K562 (cell line): ENCODE data around the gene WFIKKN1. TPM values are rescaled to one million over a fixed set of nuclear protein-coding genes. Genes with fewer than 3 reads are reported as not detected.

Experiments
- ATF3 ChIP-seq, 2 experiments: fragments of 450-650 bp in 1 of 2; sonication (generic) in 1 of 2; formaldehyde crosslinking in 1 of 2; IDR thresholded peaks in 1 of 2; conservative IDR thresholded peaks in 1 of 2; 2 replicates each; pipeline versions ENCODE4 v1.6.1 to v1.8.1; 2016 to 2023; ENCODE audit warnings: mild to moderate bottlenecking in 2 of 2, moderate library complexity in 2 of 2, inconsistent platforms in 1 of 2, missing genetic modification reagents in 1 of 2
- BACH1 ChIP-seq: fragments of 200-800 bp; sonication (Bioruptor generic); IDR thresholded peaks from 2 replicates; pipeline ENCODE4 v1.6.1; 2016; ENCODE audit warnings: missing genetic modification characterization, missing compliant biosample characterization
- BRCA1 ChIP-seq, 2 experiments: fragments of 450-650 bp in 1 of 2; sonication (generic) in 1 of 2; formaldehyde crosslinking in 1 of 2; IDR thresholded peaks; 2 replicates each; pipeline versions ENCODE4 v1.5.0 to v1.6.1; 2017 to 2020; ENCODE audit warnings: mild to moderate bottlenecking in 1 of 2, missing genetic modification reagents in 1 of 2
- CBFB ChIP-seq: sonication (generic); formaldehyde crosslinking; IDR thresholded peaks from 2 replicates; pipeline ENCODE4 v1.4.0; 2020; ENCODE audit warnings: mild to moderate bottlenecking, missing genetic modification reagents
- ELK1 ChIP-seq: sonication (generic); formaldehyde crosslinking; IDR thresholded peaks from 2 replicates; pipeline ENCODE4 v1.8.1; 2022; ENCODE audit warnings: missing genetic modification reagents
- JUN ChIP-seq, 2 experiments: sonication (generic) in 1 of 2; formaldehyde crosslinking in 1 of 2; IDR thresholded peaks; 2 replicates each; pipeline versions ENCODE4 v1.6.1 to v1.8.0; 2012 to 2022; ENCODE audit warnings: borderline replicate concordance in 2 of 2, mild to moderate bottlenecking in 2 of 2, improper control_type of control experiment in 1 of 2, low read depth in 1 of 2, low read length in 1 of 2, missing genetic modification reagents in 1 of 2
- MYBL2 ChIP-seq, 2 experiments: fragments of 450-650 bp in 1 of 2; sonication (generic) in 1 of 2; formaldehyde crosslinking in 1 of 2; IDR thresholded peaks; 2 replicates each; pipeline versions ENCODE4 v1.6.1 to v1.8.1; 2017 to 2022; ENCODE audit warnings: borderline replicate concordance in 1 of 2, inconsistent platforms in 1 of 2, low read depth in 1 of 2, mild to moderate bottlenecking in 1 of 2, missing genetic modification reagents in 1 of 2, moderate library complexity in 1 of 2
- NFIC ChIP-seq: fragments of 450-650 bp; IDR thresholded peaks from 2 replicates; pipeline ENCODE4 v1.6.1; 2017; ENCODE audit warnings: mild to moderate bottlenecking, inconsistent platforms
- PKNOX1 ChIP-seq: fragments of 450-650 bp; IDR thresholded peaks from 2 replicates; pipeline ENCODE4 v1.6.1; 2016
- PML ChIP-seq: IDR thresholded peaks from 2 replicates; pipeline ENCODE4 v1.6.1; 2012; ENCODE audit warnings: low read length, inconsistent platforms
- SMARCA4 ChIP-seq: fragments of 450-650 bp; IDR thresholded peaks from 2 replicates; pipeline ENCODE4 v1.6.1; 2016
- TEAD1 ChIP-seq, 2 experiments: fragments of 450-650 bp in 1 of 2; sonication (generic) in 1 of 2; formaldehyde crosslinking; IDR thresholded peaks; 2 replicates each; pipeline versions ENCODE4 v1.4.0 to v1.8.0; 2020 to 2022; ENCODE audit warnings: mild to moderate bottlenecking in 2 of 2, missing genetic modification reagents in 1 of 2
- TRIM25 ChIP-seq: fragments of 450-650 bp; IDR thresholded peaks from 2 replicates; pipeline ENCODE4 v1.7.0; 2016; ENCODE audit warnings: borderline replicate concordance
- XRCC5 ChIP-seq: fragments of 200-400 bp; formaldehyde crosslinking; IDR thresholded peaks from 2 replicates; pipeline ENCODE4 v1.6.1; 2017; ENCODE audit warnings: low read depth, mild to moderate bottlenecking, low read length
- ZFX ChIP-seq: sonication (generic); formaldehyde crosslinking; IDR thresholded peaks from 2 replicates; pipeline ENCODE4 v1.8.0; 2022; ENCODE audit warnings: mild to moderate bottlenecking, missing genetic modification reagents, moderate library complexity
- ZKSCAN3 ChIP-seq: fragments of 250-450 bp; sonication (Bioruptor Pico); IDR thresholded peaks from 2 replicates; pipeline ENCODE4 v1.4.0; 2020
- ZNF282 ChIP-seq: sonication (generic); formaldehyde crosslinking; IDR thresholded peaks from 2 replicates; pipeline ENCODE4 v1.8.1; 2023; ENCODE audit warnings: missing genetic modification reagents
- ZNF41 ChIP-seq: fragments of 250-450 bp; sonication (Bioruptor Pico); conservative IDR thresholded peaks from 2 replicates; pipeline ENCODE4 v1.4.0; 2020; ENCODE audit warnings: mild to moderate bottlenecking
- ZNF740 ChIP-seq, 3 experiments: fragments of 200-800 bp in 1 of 3; sonication (Bioruptor generic) in 1 of 3; sonication (generic) in 1 of 3; formaldehyde crosslinking in 1 of 3; IDR thresholded peaks; 2 replicates each; pipeline versions ENCODE4 v1.6.1 to v1.8.0; 2016 to 2022; ENCODE audit warnings: mild to moderate bottlenecking in 2 of 3, missing compliant biosample characterization in 2 of 3, missing genetic modification characterization in 2 of 3, missing genetic modification reagents in 1 of 3
- ZNF77 ChIP-seq: fragments of 250-450 bp; sonication (Bioruptor Pico); IDR thresholded peaks from 2 replicates; pipeline ENCODE4 v1.5.0; 2020
- polyA plus RNA-seq, 8 experiments: library from polyadenylated mRNA; depleted of rRNA in 4 of 8; stranded (reverse) in 5 of 8; unstranded in 3 of 8; fragments of >200 nt; fragmentation: Nextera tagmentation in 2 of 8; fragmentation: Illumina TruSeq in 1 of 8; extraction: Ambion mirVana in 2 of 8; extraction: Trizol in 1 of 8; gene quantifications; 2 replicates each; pipeline versions ENCODE4 v1.2.1 to v1.2.3, GENCODE V29; 2011 to 2014; ENCODE audit warnings: inconsistent platforms in 1 of 8, missing spikeins in 1 of 8
- total RNA-seq, 7 experiments: library from RNA; depleted of rRNA in 6 of 7; stranded (reverse); fragments of >200 nt in 6 of 7; fragmentation: Illumina TruSeq in 2 of 7; extraction: Trizol in 2 of 7; gene quantifications; 2 replicates each; pipeline versions ENCODE4 v1.2.1 to v1.2.3, GENCODE V29; 2011 to 2021; ENCODE audit warnings: low replicate concordance in 1 of 7

Gene WFIKKN1
- total and polyA plus RNA-seq, 9 of the 15 experiments (the other 6 are each of a cell fraction or from before 2014, with no cell fraction given): 0.14 to 1.1 (median 0.50) TPM; not detected in 4

GRCh38 chr16:667780-668518 lies 37.2 kb downstream of the WFIKKN1 start, which contains the start of gene RHOT2 (continued):
- TF ChIP-seq ATF3 (IDR thresholded peaks at IDR 0.05): no peak
- no peak for TF ChIP-seq ATF3 (CRISPR knock-in tag; conservative IDR thresholded peaks at IDR 0.05)
- peak; percentile 68; the same call in 1 of the 2 replicates for TF ChIP-seq JUN (IDR thresholded peaks at IDR 0.05; ENCODE audit: borderline replicate concordance, low read depth, low read length)
- TF ChIP-seq JUN (CRISPR knock-in tag; IDR thresholded peaks at IDR 0.05; ENCODE audit: borderline replicate concordance): no peak
- peak; percentile 63; the same call in 1 of the 2 replicates for TF ChIP-seq ZNF740 (CRISPR knock-in tag; IDR thresholded peaks at IDR 0.05)
- no peak for TF ChIP-seq ZNF740 (tag; IDR thresholded peaks at IDR 0.05)
- TF ChIP-seq BRCA1 (IDR thresholded peaks at IDR 0.05): no peak
- no peak for TF ChIP-seq BRCA1 (CRISPR knock-in tag; IDR thresholded peaks at IDR 0.05)
- TF ChIP-seq SMARCA4: no peak
- TF ChIP-seq TEAD1 (CRISPR knock-in tag; IDR thresholded peaks at IDR 0.05): no peak
- no peak for TF ChIP-seq ELK1 (CRISPR knock-in tag)
- no peak for TF ChIP-seq ZNF41 (CRISPR knock-in tag)
- peak; percentile 93 for TF ChIP-seq XRCC5
- no peak for TF ChIP-seq PKNOX1
- no peak for TF ChIP-seq TRIM25
- no peak for TF ChIP-seq ZKSCAN3
- TF ChIP-seq PML: peak; percentile 18; the same call in 1 of the 2 replicates
- TF ChIP-seq ZNF282: no peak
- TF ChIP-seq ZFX (CRISPR knock-in tag): peak; percentile 72
- no peak for TF ChIP-seq BACH1
- TF ChIP-seq NFIC: peak; percentile 37; the same call in 1 of the 2 replicates
- no peak for TF ChIP-seq MYBL2 (IDR thresholded peaks at IDR 0.05; ENCODE audit: low read depth)
- no peak for TF ChIP-seq MYBL2 (CRISPR knock-in tag; IDR thresholded peaks at IDR 0.05; ENCODE audit: borderline replicate concordance)
- TF ChIP-seq ZNF77 (CRISPR knock-in tag): no peak
- TF ChIP-seq CBFB: no peak
